Measurements from ENCODE around the gene SPANXD. TPM values are rescaled to one million over a fixed set of nuclear protein-coding genes. Genes with fewer than 3 reads are reported as not detected.

SPANXD gene
- total RNA-seq, 4 donors from 2014 or later: not detected

GRCh38 chrX:141668371-141668770 is 30.2 kb downstream of the SPANXD start:
- H3K9me3 ChIP-seq: no peaks in the 10 kb centered on the region
- no peaks in the 10 kb centered on the region for H3K36me3 ChIP-seq
- no peak for ATAC-seq
- no peak overlapping the region for H3K27ac ChIP-seq
- no peak for TF ChIP-seq EP300 (IDR thresholded peaks at IDR 0.05)
- WGBS, 2 donors (ENCODE audit: low coverage in 1 of 2): 49 to 79% methylated on average over 3 to 4 of the region's 4 CpGs
- H3K4me3 ChIP-seq: no peak overlapping the region
- no peaks in the 10 kb centered on the region for H3K27me3 ChIP-seq
- no peaks in the 10 kb centered on the region for H3K4me1 ChIP-seq

- H3K27me3 ChIP-seq: no peaks in the 10 kb centered on the region
- H3K4me1 ChIP-seq: no peaks in the 10 kb centered on the region
- ATAC-seq: no peak
- H3K36me3 ChIP-seq: no peaks in the 10 kb centered on the region
- H3K27ac ChIP-seq: no peak overlapping the region
- H3K9me3 ChIP-seq: no peaks in the 10 kb centered on the region
- no peak for TF ChIP-seq EP300 (IDR thresholded peaks at IDR 0.05)
- no peak for TF ChIP-seq POLR2A (IDR thresholded peaks at IDR 0.05)
- TF ChIP-seq POLR2AphosphoS5 (IDR thresholded peaks at IDR 0.05): no peak
- no peak for TF ChIP-seq CTCF (IDR thresholded peaks at IDR 0.05)
- 38 to 52% methylated on average over 5 to 6 of the region's 6 CpGs for WGBS, 2 donors (ENCODE audit: low coverage in 1 of 2)
- no peak overlapping the region for H3K4me3 ChIP-seq
Observed at GRCh38 chrX:141662781-141663180, 35.8 kb downstream of the SPANXD start.

GRCh38 chrX:141652286-141652685 is 46.3 kb downstream of the SPANXD start:
- Histone ChIP-seq H3K4me1 (no peaks in the 10 kb centered on the region), H3K4me3 (no peak overlapping the region), H3K27me3 (no peaks in the 10 kb centered on the region), H3K36me3 (no peaks in the 10 kb centered on the region), H3K27ac (no peak overlapping the region), H3K9me3 (no peaks in the 10 kb centered on the region)
- 70 to 100% methylated on average over 2 of the region's 5 CpGs for WGBS, 2 donors (ENCODE audit: low coverage in 1 of 2)
- TF ChIP-seq POLR2AphosphoS5 (IDR thresholded peaks at IDR 0.05) (no peak), CTCF (IDR thresholded peaks at IDR 0.05) (no peak), POLR2A (IDR thresholded peaks at IDR 0.05) (no peak), EP300 (IDR thresholded peaks at IDR 0.05) (no peak)
- ATAC-seq: no peak

Other genes starting within 250 kb of the SPANXD start
- gene SPANXA1, start 114.0 kb downstream of the SPANXD start, total RNA-seq: not detected
- gene SPANXA2, start 109.0 kb downstream of the SPANXD start, total RNA-seq: not detected
- gene MAGEC3, start 139.6 kb upstream of the SPANXD start, total RNA-seq: not detected
- gene MAGEC1, start 205.2 kb upstream of the SPANXD start, total RNA-seq: not detected